ENCODE results near the gene ZNF326. TPM values are rescaled to one million over a fixed set of nuclear protein-coding genes. Genes with fewer than 3 reads are reported as not detected.

ZNF326 gene
- total and polyA plus RNA-seq, 10 of the 15 experiments (the other 5 are each of a cell fraction or from before 2014, with no cell fraction given), result 7.1 to 29.4 (median 21.9) TPM

DNA sequence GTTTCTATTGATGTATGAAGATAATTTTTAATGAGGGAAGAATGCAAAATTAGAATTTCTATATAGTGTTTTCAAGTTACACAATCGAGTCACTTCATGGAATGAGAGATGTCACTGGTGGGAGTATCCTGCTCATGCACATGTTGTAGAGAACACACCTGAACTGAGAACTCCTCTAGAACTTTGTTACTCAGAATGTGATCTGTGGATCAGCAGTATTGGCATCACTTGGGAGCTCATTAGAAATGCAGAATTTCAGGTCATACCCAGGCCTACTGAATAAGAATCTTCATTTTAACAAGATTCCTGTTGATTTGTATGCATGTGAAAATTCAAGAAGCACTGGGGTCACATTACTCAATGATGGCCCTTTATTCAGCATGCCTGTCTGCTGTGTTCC lies 28.8 kb downstream of the ZNF326 start:
- Histone ChIP-seq H3K27me3 (replicated peaks in 1 of 2; ENCODE audit: control insufficient read depth in 2 of 2, insufficient read depth in 2 of 2, low read length in 1 of 2) (no peaks in the 10 kb centered on the region), H2AFZ (ENCODE audit: control insufficient read depth, low read depth, low read length) (no peak overlapping the region), H3K4me3 (no peak overlapping the region), H3K9ac (ENCODE audit: control insufficient read depth, insufficient read depth, low read length) (no peak overlapping the region), H3K79me2 (ENCODE audit: control insufficient read depth, insufficient read depth, low read length) (no peaks in the 10 kb centered on the region), H3K4me2 (ENCODE audit: control insufficient read depth, insufficient read depth) (no peak overlapping the region), H3K9me3 (replicated peaks; ENCODE audit: control insufficient read depth, insufficient read depth, low read length) (peaks cover 14% of the 10 kb centered on the region), H4K20me1 (ENCODE audit: control insufficient read depth, insufficient read depth) (no peaks in the 10 kb centered on the region), H3K36me3 (ENCODE audit: control insufficient read depth in 2 of 2, insufficient read depth in 2 of 2, low read length in 1 of 2) (peaks cover 2 to 34% of the 10 kb centered on the region in 2 experiments), H3K27ac (ENCODE audit: control insufficient read depth, insufficient read depth) (no peak overlapping the region), H3K4me1 (ENCODE audit: control insufficient read depth, insufficient read depth, low read length) (no peaks in the 10 kb centered on the region)
- TF ChIP-seq MYB (IDR thresholded peaks at IDR 0.05; ENCODE audit: borderline replicate concordance, low read depth, low read length) (no peak), TCF7 (IDR thresholded peaks at IDR 0.05; ENCODE audit: borderline replicate concordance) (no peak), MXI1 (IDR thresholded peaks at IDR 0.05; ENCODE audit: low read depth, low read length) (no peak), SUPT20H (IDR thresholded peaks at IDR 0.05; ENCODE audit: borderline replicate concordance, control insufficient read depth, low read depth, low read length) (no peak), MYC (IDR thresholded peaks at IDR 0.05; ENCODE audit: insufficient read depth, insufficient read length, insufficient replicate concordance, low read length, severe bottlenecking) (no peak), ZNF687 (IDR thresholded peaks at IDR 0.05) (no peak), MEF2A (IDR thresholded peaks at IDR 0.05; ENCODE audit: insufficient read depth, low read depth, low read length) (no peak), ZNF217 (IDR thresholded peaks at IDR 0.05) (no peak), BCL11A (IDR thresholded peaks at IDR 0.05; ENCODE audit: low read depth, low read length) (no peak)
- ChIA-PET RAD21 (ENCODE audit: unreplicated experiment) (interaction anchor here (0.9 kb wide), 1 partner anchor 262 kb away, joined by 3 read pairs; no protein-coding TSS in a partner anchor), CTCF (interaction anchor here (0.7 kb wide), 1 partner anchor 20 kb away, joined by 3 read pairs; no protein-coding TSS in a partner anchor), SMC1A (ENCODE audit: uncharacterized antibody, unreplicated experiment) (no interaction called here), POLR2A (no interaction called here)
- intact Hi-C loops (cut with micrococcal nuclease; ENCODE audit: unreplicated experiment), result no loop called here
- in situ Hi-C loops (cut with MboI), result no loop called here
- ATAC-seq (no peak), FAIRE-seq (no peak), DNase-seq (ENCODE audit: low read depth, low spot score) (no peak)
- no TSS peak for BruUV-seq (replicated peaks)
- 100% methylated on average over 1 of the region's 1 CpG for WGBS (ENCODE audit: insufficient coverage, insufficient replicate concordance, low lambda C conversion rate, missing lambda C conversion rate)
